Loucy (cell line): Measurements from ENCODE around the gene NAGPA.
"Not testable (repeated sequence)": the region's sequence is repeated elsewhere in the genome, so short reads cannot be mapped to it uniquely, and the experiment has no call there.

Experiments used
- H2AFZ ChIP-seq: fragments of 200-600 bp; sonication (generic); 2 replicates; pipeline ENCODE4 v1.6.0; 2016; ENCODE audit warnings: antibody characterized with exemption, mild to moderate bottlenecking, low read length, moderate library complexity
- H3F3A ChIP-seq: fragments of 200-600 bp; 2 replicates; pipeline ENCODE4 v1.6.0; 2016; ENCODE audit warnings: antibody characterized with exemption, low read depth, mild to moderate bottlenecking
- H3K27me3 ChIP-seq: fragments of 200-600 bp; sonication (generic); 2 replicates; pipeline ENCODE4 v1.6.1; 2014; ENCODE audit warnings: low read length, mild to moderate bottlenecking; ENCODE audit not compliant: insufficient read depth, poor library complexity, severe bottlenecking
- H3K36me3 ChIP-seq: fragments of 200-600 bp; sonication (generic); 2 replicates; pipeline ENCODE4 v1.6.1; 2016; ENCODE audit warnings: low read length; ENCODE audit not compliant: insufficient read depth
- H3K4me1 ChIP-seq: fragments of 200-600 bp; sonication (generic); 2 replicates; pipeline ENCODE4 v1.5.1; 2014; ENCODE audit warnings: low read length, mild to moderate bottlenecking; ENCODE audit not compliant: insufficient read depth, poor library complexity, severe bottlenecking
- H3K4me2 ChIP-seq: fragments of 200-600 bp; sonication (generic); 2 replicates; pipeline ENCODE4 v1.6.0; 2014; ENCODE audit warnings: antibody characterized with exemption, low read length, low read depth, mild to moderate bottlenecking; ENCODE audit not compliant: poor library complexity, severe bottlenecking
- H3K4me3 ChIP-seq: fragments of 200-600 bp; sonication (generic); 2 replicates; pipeline ENCODE4 v1.5.1; 2014; ENCODE audit warnings: low read length, mild to moderate bottlenecking, mixed read lengths; ENCODE audit not compliant: poor library complexity, severe bottlenecking
- H3K79me2 ChIP-seq: fragments of 200-600 bp; sonication (generic); 2 replicates; pipeline ENCODE4 v1.6.1; 2014; ENCODE audit warnings: low read length; ENCODE audit not compliant: insufficient read depth
- H3K9ac ChIP-seq: fragments of 200-600 bp; sonication (generic); 2 replicates; pipeline ENCODE4 v1.6.0; 2014; ENCODE audit warnings: mild to moderate bottlenecking, low read depth, low read length, moderate library complexity; ENCODE audit not compliant: poor library complexity, severe bottlenecking
- H3K9me2 ChIP-seq: fragments of 200-600 bp; sonication (generic); replicated peaks from 2 replicates; pipeline ENCODE4 v1.6.1; 2016; ENCODE audit warnings: low read depth, low read length, mixed read lengths
- H3K9me3 ChIP-seq: fragments of 200-600 bp; sonication (generic); 2 replicates; pipeline ENCODE4 v1.6.1; 2014; ENCODE audit warnings: mild to moderate bottlenecking, antibody characterized with exemption, low read length, low read depth; ENCODE audit not compliant: insufficient read depth
- H4K20me1 ChIP-seq: fragments of 200-600 bp; sonication (generic); 2 replicates; pipeline ENCODE4 v1.6.0; 2014; ENCODE audit warnings: antibody characterized with exemption, low read length, mild to moderate bottlenecking; ENCODE audit not compliant: insufficient read depth, poor library complexity, severe bottlenecking
- EZH2phosphoT487 ChIP-seq: fragments of 200-600 bp; IDR thresholded peaks from 2 replicates; pipeline ENCODE4 v1.6.1; 2018; ENCODE audit warnings: antibody characterized with exemption, mild to moderate bottlenecking, moderate library complexity, borderline replicate concordance
- TF ChIP-seq, protein P1 (sequence below): fragments of 200-600 bp; sonication (generic); conservative IDR thresholded peaks from 2 replicates; pipeline ENCODE4 v1.5.1; 2014; ENCODE audit warnings: mild to moderate bottlenecking, antibody characterized with exemption, low read length

NAGPA gene

DNA sequence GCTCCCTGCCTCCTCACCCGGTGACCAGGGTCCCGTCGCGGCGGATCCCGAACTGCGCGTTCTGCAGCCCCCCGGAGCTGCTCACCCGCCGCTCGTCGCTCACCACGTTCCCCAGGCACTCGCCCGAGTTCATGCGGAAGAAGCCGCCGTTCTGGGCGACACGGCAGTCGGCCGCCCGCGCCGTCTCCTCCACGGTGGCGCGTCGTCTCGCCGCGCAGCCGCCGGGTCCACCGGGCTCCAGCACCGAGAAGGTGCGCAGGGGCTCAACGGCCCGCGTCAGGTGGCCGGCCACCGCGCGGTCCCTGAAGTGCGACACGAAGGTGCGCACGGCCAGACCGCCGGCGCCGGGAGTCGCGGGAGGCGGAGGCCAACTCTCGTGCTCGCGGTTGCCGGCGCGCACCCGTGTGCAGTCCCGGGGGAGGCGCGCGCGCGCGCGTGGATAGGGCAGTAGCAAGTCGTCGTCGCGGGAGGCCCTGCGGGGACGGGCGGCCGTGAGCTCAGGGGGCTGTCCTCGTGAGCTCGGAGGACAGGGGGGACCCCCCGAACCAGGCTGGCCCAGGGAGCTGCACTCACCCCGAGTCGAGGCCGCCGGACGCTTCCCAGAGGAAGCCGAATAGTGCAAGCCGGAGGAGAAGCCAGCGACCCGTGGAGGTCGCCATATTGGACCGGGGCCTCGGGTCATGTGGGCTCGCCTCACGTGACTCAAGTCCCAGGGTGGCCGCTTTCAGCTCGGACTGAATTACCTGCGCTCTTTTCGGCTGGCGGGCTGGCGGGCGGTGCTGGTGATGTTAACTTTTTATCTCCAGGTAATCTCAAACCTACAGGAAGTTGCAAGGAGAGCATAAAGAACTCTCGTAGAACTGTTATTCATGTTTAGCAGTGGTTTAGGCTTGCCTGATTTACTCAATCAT, at the start of gene NAGPA:
NAGPA (minus strand) TSS at position 680 of the 911 bp plus-strand sequence; CDS start at position 659, 21 bp downstream.
- Histone ChIP-seq H3K9ac (peak within 1 kb of the TSS; percentile 46), H3K79me2 (no peaks in the 10 kb centered on the region), H3K4me3 (peak within 1 kb of the TSS; percentile 78), H3K27me3 (no peaks in the 10 kb centered on the region), H3K9me3 (no peaks in the 10 kb centered on the region), H3K4me1 (no peaks in the 10 kb centered on the region), H3K36me3 (no peaks in the 10 kb centered on the region), H2AFZ (peak within 1 kb of the TSS; percentile 96), H3K9me2 (no peaks in the 10 kb centered on the region), H3F3A (no peaks in the 10 kb centered on the region), H4K20me1 (no peaks in the 10 kb centered on the region), H3K4me2 (peak within 1 kb of the TSS; percentile 87)
- TF ChIP-seq, protein P1, sequence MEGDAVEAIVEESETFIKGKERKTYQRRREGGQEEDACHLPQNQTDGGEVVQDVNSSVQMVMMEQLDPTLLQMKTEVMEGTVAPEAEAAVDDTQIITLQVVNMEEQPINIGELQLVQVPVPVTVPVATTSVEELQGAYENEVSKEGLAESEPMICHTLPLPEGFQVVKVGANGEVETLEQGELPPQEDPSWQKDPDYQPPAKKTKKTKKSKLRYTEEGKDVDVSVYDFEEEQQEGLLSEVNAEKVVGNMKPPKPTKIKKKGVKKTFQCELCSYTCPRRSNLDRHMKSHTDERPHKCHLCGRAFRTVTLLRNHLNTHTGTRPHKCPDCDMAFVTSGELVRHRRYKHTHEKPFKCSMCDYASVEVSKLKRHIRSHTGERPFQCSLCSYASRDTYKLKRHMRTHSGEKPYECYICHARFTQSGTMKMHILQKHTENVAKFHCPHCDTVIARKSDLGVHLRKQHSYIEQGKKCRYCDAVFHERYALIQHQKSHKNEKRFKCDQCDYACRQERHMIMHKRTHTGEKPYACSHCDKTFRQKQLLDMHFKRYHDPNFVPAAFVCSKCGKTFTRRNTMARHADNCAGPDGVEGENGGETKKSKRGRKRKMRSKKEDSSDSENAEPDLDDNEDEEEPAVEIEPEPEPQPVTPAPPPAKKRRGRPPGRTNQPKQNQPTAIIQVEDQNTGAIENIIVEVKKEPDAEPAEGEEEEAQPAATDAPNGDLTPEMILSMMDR = no peak
- no peak for TF ChIP-seq EZH2phosphoT487

- not testable (repeated sequence) for H3K4me3 ChIP-seq, H3K4me2 ChIP-seq, H3K9ac ChIP-seq, H3K36me3 ChIP-seq, H3K9me2 ChIP-seq, H3K79me2 ChIP-seq, H3K4me1 ChIP-seq, H3F3A ChIP-seq, H3K27me3 ChIP-seq, H4K20me1 ChIP-seq, H2AFZ ChIP-seq, H3K9me3 ChIP-seq
Observed at GRCh38 chr16:5080996-5081395, 47.3 kb upstream of the NAGPA start.

DNA sequence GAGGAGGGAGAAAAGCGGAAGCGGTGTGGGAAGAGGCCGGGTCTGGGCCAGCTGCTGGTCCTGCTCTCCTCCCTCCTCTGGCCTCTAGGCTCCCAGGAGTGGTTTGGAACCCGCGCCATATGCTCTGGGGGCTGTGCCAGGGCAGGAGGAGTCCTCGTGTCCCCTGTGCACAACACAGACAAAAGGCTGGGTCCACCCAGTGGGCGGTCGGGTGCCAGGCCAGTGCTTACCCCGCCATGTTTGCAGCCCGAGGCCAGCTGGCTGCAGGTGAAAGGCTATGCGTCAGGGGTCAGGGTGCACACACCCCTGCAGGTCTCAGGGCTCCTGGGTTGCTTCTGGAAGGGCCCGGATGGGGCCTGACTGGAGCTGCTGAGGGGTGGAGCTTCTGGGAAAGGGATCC, 46.7 kb upstream of the NAGPA start:
- not testable (repeated sequence) for H3K9me3 ChIP-seq, H3K4me1 ChIP-seq, H3K36me3 ChIP-seq

DNA sequence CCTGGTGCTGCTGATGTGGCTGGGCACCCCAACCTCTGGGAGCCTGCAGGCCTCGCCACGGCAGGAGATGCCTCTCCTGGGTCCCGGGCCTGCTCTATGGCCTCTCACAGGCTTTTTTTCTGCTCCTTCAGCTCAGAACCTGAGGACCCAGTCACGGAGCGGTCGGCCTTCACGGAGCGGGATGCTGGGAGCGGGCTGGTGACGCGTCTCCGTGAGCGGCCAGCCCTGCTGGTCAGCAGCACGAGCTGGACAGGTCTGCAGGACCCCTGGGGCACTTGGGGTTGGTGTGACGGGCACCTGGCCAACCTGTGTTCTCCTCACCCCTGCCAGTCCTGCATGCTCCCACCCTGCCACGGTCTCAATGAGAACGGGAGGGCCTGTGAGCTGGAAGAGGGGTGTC, 44.9 kb upstream of the NAGPA start:
- Histone ChIP-seq H3K4me3 (no peak overlapping the region), H3K27me3 (no peaks in the 10 kb centered on the region), H4K20me1 (no peaks in the 10 kb centered on the region), H3F3A (no peaks in the 10 kb centered on the region), H3K4me2 (no peak overlapping the region), H3K36me3 (no peaks in the 10 kb centered on the region), H3K9ac (no peak overlapping the region), H3K9me3 (no peaks in the 10 kb centered on the region), H3K79me2 (no peaks in the 10 kb centered on the region), H3K9me2 (no peaks in the 10 kb centered on the region), H3K4me1 (no peaks in the 10 kb centered on the region), H2AFZ (no peak overlapping the region)
- TF ChIP-seq, protein P1 = no peak
- TF ChIP-seq EZH2phosphoT487 = no peak

More for the DNA sequence above, 46.7 kb upstream of the NAGPA start:
- not testable (repeated sequence) for H4K20me1 ChIP-seq, H3F3A ChIP-seq, H3K4me2 ChIP-seq, H3K9me2 ChIP-seq, H2AFZ ChIP-seq, H3K79me2 ChIP-seq, H3K9ac ChIP-seq, H3K4me3 ChIP-seq, H3K27me3 ChIP-seq
